HuH-7 (cell line): ENCODE data around the gene KLHL28.

Experiments
- DNase-seq: peaks from one replicate; pipeline ENCODE4 v3.0.0; 2011; ENCODE audit warnings: low spot score

Gene KLHL28

DNA sequence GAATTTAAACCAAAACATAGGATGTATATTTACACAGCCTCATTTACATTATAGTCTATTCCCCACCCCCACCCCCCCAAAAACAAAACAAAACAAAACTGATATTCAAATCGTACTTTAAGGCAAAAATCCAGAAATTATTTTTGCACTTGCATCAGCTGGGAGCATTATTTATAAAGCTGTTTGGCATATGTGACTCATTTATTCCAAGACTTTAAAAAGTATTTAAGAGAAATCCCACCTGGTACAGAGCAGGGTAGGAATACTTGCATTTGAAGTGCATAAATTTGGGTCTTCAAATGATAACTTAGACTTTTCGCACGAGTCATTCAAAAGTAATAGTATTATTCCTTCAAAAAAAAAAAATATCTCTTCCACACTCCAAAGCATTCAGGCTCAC lies 1.1 kb downstream of the KLHL28 start:
- no peak for DNase-seq

DNA sequence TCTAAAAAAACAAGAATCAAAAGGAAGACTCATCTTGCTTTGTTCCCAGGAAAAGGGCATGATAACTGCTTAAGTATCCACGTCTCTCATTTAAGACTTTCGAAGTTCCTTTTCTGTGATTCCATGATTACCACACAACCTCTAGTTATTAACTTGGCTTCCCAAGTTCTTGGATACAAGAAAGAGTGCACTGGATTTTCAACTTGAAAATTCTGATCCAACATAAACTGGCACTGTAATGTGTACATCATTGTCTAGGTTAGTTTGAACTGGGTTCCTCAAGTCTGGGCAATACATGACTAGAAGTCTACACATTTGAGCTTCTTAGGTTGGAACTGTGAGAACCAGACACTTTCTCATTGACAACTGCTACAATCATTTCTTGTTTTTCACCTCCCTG lies 1.6 kb downstream of the KLHL28 start:
- DNase-seq, result no peak

DNA sequence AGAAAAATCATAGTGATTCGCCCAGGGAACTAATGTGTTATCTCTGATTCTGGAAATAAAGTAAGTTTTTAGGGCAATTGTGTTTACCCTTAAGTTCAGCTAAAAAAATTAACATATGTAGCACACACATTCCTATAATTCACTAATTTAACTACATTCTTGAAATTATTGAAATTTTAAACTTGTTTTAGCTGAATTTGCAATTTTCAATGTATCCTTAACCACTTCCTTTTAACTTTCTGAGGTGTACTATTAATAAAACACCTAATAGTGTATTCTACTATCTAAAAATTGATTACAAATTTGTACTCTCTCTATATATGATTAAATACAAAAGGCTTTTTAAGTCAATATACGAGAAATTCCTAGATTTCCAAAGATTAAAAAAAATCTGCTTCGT lies 2.2 kb downstream of the KLHL28 start:
- DNase-seq, result no peak

DNA sequence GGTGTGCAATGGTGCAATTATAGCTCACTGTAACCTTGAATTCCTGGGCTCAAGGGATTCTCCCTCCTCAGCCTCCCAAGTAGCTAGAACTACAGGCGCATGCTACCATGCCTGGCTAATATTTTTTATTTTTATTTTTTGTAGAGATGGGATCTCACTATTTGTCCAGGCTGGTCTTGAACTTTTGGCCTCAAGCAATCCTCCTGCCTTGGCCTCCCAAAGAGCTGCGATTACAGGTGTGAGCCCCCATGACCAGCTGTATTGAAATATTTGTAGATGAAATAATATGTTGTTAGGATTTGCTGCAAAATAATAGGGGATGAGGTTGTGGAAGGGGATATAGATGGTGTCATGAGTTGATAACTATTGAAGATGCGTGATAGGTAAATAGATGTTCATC lies 4.9 kb downstream of the KLHL28 start:
- no peak for DNase-seq

DNA sequence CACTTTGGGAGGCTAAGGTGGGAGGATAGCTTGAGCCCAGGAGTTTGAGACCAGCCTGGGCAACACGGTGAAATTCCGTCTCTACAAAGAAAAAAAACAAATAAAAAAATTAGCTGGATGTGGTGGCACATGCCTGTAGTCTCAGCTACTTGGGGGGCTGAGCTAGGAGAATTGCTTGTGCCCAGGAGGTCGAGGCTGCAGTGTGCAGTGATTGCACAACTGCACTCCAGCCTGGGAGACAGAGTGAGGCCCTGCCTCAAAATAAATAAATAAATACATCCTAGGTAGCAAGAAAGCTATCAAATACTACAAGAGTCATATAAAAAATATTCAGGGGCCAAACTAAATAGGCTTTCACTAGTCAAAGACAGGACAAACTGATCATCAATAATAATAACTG lies 6.2 kb downstream of the KLHL28 start:
- DNase-seq, result no peak

DNA sequence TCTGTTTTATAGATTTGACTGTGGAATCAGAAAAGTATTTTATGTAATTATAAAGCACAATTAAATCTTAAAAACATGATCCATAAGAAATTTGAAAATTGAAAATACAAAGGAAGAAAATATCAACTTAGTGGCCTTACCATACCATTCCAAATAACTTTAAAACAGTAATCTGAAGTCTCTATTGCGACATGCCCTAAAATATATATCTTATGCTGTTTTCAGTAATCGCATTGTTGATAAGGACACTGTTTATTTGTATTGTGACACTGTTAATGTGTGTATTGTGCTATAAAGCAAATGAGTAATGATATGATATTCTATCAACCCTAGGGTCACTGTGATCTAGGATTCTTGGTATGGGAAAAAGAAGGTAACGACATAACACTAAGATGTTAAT lies 7.0 kb downstream of the KLHL28 start:
- DNase-seq, result no peak

DNA sequence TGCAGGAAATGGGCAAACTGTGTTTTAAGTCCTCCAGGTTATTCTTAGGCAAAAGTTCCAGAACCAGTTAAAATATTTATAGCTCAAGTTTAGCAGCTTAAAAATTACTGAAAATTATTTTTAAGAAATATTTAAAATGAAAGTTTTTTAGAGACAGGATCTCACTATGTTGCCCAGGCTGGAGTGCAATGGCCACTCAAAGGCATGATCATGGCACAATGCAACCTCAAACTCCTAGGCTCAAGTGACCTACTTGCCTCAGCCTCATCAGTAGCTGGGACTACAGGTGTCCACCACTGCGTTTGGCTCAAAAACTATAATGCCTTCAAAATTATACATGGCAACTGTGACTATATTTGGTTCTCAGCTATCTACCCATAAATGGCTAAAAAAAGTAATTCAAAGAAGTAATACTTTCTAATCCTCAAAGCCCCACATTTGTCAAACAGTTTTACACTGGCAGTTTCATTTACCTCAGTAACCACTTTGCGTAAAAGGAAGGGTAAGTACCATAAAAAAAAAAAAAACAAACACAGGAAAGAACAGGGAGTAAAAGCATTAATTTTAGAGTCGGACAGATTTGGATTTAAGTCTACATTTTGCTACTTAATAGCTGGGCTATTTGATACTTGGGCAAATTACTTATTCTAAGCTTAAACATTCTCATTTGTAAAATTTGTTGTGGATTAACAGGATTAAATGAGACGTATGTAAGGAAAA lies 9.2 kb downstream of the KLHL28 start:
- DNase-seq, result no peak

DNA sequence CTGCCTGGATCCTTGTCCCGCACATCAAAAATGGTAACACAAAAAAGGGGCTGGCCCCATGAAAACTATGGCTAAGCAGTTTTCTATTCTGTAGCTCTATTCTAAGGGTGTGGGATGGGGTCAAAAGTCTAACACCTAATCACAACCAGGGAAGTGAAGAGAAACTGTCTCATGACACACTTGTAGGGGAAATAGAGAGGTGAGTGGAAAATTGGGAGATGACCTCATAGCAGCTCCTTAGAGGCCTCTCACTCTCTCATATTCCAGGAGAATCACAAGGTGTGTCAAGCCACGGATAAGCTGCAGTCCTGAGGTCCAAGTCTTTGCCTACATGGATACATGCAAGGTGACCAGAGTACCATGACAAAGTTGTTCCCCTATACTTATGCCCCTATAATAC lies 10.7 kb downstream of the KLHL28 start:
- no peak for DNase-seq

DNA sequence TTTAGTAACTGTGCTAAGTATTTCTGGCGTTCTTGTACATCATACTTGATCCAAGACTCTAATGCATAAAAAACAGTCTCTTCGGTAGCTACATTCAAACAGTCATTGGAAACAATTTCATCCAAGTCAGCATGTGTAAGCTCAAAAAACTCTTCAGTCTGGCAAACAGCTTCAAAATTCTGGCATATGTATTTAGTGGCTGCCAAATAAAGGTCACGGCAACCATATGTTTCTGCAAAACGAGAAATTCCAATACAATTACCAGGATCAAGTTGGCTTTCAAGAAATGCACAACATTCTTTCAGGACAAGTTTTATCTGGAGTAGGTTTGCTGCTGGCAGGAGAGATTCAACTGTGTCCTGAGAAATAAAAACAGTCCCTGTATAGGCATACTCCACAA lies 16.5 kb downstream of the KLHL28 start:
- DNase-seq, result no peak

DNA sequence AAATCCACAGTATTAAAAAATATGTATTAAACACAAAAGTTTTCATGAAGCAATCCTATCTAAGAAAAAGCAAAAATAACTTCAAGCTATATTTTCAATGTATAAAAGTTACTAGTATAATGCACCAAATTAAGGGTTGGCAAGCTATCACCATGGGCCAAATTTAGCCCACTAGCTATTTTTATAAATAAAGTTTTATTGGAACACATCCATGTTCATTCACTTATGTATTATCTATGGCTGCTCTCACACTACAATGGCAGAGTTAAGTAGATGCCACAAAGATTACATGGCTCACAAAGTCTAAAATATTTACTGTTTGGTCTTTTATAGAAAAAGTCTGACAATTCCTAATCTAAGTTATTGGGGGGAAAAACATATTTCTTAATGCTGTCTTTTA lies 17.6 kb downstream of the KLHL28 start:
- no peak for DNase-seq

DNA sequence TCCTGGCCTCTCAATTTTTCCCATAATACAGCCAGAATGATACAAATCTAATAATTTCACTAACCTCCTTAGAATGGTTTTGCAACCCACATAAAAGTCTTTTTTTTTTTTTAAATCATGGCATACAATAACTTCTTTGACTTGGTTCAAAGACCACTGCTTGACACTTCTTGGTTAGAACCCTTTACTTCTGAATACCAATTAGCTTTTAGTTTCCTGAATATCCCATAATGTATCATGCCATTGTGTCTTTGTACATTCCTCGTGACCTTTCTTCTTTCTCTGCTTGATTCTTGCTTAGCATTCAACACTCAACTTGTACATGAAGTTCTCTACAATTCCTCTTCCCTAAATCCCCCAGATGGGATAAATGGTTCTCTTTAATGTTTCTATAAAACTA lies 19.3 kb downstream of the KLHL28 start:
- DNase-seq, result no peak

DNA sequence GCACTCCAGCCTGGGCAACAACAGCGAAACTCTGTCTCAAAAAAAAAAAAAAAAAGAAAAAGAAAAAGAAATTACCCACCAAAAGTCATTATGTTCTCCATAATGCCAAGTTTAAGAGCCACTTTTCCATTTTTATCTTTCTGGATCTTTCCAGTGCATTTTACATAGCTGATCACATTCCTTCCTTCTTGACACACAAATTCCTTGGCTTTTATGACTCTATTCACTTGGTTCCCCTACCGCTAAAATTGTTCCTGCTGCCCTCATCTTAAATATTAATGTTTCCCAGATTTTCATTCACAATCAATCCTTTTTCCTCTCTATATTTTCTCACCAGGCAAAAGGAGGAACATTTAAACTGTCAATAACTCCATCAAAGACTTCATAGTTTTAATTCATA lies 20.2 kb downstream of the KLHL28 start:
- no peak for DNase-seq

DNA sequence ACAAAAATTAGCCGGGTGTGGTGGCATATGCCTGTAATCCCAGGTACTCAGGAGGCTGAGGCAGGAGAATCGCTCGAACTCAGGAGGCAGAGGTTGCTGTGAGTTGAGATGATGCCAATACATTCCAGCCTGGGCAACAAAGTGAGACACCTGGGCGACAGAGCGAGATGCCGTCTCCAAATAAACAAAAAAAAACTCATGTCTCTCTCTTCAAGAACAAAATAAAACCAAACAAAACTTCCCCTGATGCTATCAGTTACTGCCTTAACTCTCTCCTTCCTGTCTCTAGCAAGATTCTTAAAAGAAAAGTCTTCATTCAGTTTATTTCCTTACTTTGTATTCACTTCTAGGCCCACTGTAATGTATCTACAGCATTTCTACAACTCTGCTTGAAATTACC lies 20.8 kb downstream of the KLHL28 start:
- DNase-seq, result no peak

DNA sequence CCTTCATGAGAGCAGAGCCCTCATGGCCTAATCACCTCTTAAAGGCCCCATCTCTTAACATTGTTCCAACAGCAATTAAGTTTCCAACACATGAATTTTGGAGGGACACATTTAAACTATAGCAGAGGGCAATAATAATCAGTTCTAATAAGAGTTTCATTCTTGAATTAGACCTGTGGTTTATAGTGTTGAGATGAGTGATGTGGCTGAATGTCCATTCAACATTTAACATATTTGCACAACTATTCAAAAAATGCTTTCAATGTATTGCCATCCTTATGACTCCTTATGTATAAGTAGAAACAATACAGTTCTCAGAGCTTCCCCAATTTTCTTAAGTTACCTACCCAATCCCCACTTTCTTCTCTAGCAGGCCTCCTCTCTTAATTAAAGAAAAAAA lies 21.5 kb downstream of the KLHL28 start:
- DNase-seq, result no peak

DNA sequence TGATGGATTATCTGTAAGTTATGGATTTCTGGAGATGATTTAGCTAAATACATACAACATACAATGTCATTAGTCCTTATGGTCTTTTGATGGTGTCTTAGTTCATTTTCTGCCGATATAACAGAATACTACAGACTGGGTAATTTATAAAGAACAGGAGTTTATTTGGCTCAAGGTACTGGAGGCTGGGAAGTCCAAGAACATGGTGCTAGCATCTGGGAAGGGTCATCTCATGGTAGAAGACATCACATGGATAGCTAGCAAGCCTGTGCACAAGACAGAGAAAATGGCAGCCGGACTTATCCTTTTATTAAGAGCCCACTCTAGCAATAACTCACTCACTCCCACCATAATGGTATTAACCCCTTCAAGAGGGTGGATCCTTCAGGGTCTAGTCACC lies 24.2 kb downstream of the KLHL28 start:
- DNase-seq, result no peak

DNA sequence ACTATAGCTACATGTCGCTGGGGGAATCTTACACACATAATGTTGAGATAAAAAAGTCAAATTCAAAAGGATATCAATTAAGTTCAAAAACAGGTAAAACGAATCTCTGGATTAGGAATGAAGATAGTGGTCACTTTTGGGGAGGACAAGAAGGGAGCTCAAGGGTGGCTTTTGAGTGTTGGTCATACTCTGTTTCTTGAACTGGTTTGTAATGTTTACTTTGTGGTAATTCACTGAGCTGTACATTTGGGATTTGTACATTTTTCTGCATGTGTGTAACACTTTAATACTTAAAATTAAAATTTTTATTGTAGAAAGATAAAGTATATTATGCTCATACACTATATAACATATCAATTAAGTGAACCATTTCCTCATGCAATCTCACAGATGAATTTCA lies 26.6 kb downstream of the KLHL28 start:
- DNase-seq, result no peak

DNA sequence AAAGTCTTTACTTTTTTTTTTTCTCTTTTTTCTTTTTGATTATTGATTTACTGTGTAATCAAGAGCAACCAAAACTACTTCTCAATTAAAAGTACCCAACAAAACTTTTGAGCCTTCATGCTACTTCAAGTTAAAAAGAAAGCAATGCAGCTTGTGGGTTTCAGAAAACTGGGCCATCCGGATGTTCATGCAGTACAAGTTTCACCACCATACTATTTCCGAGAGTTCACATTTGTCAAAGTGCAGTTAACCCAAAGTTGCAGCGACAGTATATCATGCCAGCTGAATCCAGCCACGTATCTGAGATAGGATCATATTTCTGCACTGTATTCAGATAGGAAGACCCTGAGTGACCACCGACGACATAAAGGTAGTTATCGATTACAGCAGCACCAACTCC lies 33.0 kb downstream of the KLHL28 start:
- no peak for DNase-seq

DNA sequence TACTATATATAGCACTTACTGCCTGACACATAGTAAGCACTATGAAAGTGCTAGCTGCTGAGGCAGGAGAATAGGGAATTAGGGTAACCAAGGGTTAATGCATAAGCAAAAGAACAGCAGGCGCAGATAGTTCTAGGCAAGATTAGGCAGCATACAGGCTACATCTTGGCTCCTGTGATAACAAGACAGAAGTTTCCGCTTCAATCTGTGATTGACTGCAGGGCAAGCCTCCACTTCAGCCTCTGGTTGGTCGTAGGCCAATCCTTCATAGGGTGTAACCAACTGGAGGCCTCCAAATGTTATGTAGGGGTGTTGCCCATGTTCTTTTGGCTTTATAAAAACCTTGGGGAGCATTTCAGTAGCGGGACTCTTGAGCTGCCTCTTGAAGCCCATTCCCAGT lies 46.9 kb downstream of the KLHL28 start:
- no peak for DNase-seq

DNA sequence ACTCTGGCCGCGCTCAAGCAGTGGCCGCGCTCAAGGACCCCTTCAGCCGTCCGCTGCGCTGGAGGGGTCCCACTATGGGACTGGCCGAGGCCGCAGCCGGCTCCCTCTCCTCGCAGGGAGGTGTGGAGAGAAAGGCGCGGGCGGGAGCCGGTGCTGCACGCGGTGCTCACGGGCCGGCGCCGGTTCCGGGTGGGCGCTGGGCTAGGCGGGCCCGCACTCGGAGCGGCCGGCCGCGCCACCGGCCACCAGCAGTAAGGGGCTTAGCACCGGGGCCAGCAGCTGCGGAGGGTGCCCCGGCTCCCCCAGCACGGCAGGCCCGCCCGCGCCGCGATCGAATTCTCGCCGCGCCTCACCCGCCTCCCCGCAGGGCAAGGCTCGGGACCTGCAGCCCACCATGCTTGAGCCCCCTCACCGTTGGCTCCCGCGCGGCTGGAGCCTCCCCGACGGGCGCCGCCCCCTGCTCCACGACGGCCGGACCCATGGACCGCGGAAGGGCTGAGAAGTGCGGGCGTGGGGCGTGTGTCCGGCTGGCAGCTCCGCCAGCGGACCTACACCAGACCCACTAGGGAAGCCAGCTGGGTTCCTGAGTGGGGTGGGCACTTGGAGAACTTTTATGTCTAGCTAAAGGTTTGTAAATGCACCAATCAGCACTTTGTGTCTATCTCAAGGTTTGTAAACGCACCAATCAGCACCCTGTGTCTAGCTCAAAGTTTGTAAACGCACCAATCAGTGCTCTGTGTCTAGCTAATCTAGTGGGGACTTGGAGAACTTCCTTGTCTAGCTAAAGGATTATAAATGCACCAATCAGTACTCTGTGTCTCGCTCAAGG lies 49.5 kb downstream of the KLHL28 start:
- no peak for DNase-seq

DNA sequence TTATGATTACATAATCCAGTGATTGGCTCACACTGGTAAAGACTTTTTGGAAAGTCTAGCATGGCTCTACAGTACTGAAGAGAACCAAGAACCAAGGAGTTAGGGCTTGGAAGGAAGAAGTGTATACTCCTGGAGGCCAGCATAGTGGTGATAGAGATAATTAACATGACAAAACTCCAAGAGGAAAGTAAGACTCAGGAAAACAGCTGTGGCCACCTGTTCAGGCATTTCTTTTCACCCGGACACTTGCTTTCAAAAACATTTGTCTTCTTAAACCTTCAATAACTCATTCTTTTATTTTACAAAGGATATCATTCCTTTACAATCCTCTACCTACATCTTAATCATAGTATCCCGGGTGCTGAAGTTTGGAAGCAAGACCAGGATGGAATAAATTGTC lies 50.9 kb downstream of the KLHL28 start:
- DNase-seq, result no peak

DNA sequence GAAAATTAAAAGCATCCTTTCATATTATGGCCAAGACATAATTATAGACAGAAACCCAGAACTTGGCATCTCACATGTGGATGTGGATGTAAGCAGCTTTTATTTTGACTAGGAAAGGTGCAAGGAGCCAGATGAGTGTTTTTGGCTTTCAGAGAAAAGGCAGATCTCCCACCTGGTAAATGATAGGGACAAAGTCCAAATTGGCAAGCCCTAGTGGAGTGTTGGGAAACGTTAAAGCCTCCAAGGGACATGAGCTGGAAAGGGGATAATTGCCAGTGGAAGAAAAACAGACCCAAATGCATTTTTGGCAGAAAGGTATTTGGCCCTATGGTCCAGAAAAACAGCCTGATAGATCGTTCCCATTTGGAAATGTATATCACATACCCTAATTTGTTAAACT lies 60.1 kb downstream of the KLHL28 start:
- DNase-seq, result no peak

DNA sequence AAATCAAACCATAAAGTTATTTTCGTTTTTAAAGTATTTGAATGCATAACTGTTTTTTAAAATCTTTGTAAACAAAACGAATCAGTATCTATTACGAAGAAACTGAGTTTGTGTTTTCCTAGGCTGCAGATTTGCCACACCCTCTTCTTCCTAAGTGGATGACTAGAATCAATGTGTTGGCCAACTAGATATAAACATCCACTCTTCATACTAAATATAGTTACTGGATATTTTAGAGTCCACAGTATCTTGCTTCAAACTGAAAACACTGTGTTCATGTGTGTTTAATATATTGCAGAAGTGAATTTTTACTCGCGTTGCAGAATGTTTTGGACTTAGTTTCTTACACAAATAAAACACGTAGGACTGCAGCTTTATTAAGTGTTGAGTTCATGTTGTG lies 63.2 kb downstream of the KLHL28 start:
- no peak for DNase-seq

DNA sequence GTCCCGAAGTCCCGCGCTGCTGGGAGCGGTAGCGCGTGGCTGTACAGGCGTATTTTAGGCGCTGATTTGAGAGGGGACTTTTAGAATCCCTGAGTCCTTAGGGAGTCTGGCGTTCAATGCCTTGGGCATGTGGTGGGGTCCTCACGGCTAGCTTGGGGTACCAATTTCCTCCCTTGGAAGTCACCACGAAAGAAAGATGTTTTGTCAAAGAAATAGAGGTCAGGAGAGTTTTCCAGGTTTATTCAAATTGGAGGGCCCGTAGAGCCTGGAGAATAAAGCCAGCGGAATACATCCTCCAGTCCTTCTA lies 63.9 kb downstream of the KLHL28 start:
- no peak for DNase-seq
